Measurements from ENCODE around the gene AKAP6.
"Not testable (repeated sequence)": the region's sequence is repeated elsewhere in the genome, so short reads cannot be mapped to it uniquely, and the experiment has no call there.

AKAP6 gene

GRCh38 chr14:32332415-32333316 is 3.6 kb downstream of the AKAP6 start:
- no peak for DNase-seq

DNA sequence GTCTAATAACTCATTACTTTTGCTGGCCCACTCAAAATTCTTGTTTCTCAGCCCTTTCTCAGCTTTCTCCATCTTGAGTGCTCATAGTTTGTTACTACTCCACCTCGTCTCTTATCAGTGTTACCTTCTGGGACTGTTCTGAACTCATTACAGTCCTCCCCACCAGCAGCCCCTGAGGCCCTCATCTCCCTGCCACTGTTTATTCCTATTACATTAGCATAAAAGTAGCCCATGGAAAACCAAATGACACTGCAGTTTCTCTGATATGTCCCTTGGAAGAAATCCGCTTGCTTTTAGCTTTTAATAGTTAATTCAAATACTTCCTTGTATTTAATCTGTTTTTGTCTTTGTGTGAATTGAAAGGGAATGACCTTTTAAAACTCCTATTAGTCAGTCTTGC is 7.6 kb downstream of the AKAP6 start:
- DNase-seq: no peak

DNA sequence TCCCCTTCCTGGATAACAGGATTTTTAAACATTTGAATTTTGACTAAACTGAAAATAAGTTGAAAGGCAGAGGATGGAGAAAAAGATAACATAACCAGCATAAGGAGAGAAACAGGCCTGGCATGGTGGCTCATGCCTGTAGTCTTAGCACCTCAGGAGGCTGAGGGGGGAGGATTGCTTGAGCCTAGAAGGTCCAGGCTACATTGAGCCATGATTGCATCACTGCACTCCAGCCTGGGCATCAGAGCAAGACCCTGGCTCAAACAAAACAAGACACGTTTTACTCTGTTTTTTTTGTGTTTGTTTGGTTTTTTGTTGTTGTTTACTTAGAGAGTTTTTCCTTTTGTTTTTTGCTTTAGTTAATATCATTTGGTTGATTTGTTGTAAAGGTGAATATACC is 8.7 kb downstream of the AKAP6 start:
- no peak for DNase-seq

DNA sequence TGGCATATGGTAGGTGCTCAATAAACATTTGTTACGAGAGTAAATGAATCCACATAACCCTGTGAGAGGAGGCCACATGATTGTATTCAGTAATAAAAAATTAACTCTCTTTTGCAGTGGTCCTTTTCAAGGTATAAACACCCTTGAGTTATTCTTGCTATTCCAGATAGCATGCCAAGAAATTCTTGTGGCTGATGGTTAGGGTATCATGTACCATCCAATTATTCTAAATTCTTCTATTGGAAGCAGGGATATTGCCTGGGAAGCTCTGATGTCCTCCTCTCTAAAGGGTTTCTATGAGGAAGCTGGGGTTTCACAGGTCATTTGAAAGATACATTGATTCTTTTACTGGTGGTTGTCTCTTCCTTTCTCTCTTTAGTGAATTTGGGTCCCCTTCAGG is 10.1 kb downstream of the AKAP6 start:
- DNase-seq: no peak

- DNase-seq: no peak
These were observed 13.1 kb downstream of the AKAP6 start for GRCh38 chr14:32341947-32342846.

DNA sequence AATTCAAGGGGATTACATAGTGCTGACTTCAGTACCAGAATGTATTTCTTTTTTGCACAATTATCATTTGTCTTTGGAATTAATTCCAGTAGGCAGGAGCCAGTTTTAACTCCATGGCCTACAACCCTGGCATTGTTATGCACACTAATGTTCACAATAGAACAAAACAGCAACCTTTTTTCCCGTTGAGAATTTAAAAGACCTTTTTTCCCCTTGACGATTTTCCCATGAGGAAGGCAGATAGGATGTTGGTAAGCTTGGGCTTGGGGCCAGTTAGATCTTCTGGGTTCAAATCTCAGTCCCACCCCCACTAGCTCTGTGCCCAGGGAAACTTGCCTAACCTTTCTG is 13.7 kb downstream of the AKAP6 start:
- no peak for DNase-seq

DNA sequence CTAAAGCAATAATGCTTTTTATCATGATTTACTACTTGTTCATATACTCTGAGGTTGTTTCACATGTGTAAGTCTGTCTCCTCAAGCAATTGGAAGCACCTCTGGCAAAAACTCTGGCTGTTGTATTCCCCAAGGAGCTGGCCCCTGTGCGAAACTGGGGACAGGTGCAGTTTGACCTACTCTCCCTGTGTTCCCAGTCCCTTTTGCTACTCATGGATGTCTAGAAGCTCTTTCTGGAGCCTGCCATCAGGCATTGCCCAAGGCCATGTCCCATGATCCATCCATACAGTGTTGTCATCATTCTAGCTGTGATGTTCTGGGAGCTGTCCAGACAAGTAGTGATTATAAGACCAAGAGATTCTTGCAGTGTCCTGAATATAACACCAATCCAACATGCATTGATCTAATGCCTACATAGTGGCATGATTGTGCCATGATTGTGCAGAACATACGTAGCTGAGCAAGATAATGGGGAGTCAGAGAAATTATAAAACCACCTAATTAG is 14.9 kb downstream of the AKAP6 start:
- no peak for DNase-seq

GRCh38 chr14:32345311-32345791 is 16.3 kb downstream of the AKAP6 start:
- peak in 5 of 14 donors; percentile 11 to 29 (median 24) for DNase-seq

DNA sequence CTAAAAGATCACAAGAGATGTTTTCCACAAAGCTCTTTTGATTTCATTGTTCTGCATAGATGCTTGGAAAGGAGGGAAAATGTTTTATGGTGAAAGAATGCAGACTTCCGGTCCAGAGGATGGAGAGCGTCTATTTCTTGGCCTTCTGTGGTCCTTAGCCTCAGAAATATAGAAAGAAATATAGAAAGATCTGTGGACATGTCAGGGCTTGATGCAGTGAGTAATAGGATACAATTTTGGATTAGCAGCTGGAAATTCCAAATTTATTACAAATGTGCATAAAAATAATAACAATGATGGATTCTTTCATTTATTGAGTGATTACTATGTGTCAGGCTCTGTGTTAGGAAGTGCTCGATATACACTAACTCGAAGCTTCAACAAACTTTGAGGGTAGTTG is 20.2 kb downstream of the AKAP6 start:
- no peak for DNase-seq

DNA sequence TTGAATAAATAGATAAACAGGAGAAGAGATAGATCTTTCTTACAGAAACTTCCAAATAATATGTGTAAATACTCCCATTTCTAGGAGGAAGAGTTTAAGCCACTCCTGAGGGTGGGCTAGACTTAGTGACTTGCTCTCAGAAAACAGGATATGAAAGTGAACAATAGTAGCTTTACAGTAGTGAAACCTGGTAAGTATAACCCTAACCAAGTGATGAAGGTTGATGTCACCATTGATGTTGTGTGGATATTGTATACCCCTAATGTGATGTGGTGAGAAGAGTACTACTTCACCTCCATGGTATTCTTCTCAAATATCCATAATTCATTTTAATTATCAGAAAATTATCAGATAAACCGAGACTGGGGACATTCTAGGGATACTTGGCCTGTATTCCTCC is 20.9 kb downstream of the AKAP6 start:
- DNase-seq: no peak

GRCh38 chr14:32352631-32353030 is 23.5 kb downstream of the AKAP6 start:
- DNase-seq: no peak

- DNase-seq: peak in 1 of 14 donors; percentile 66
These were observed 25.6 kb downstream of the AKAP6 start for GRCh38 chr14:32354716-32355115.

DNA sequence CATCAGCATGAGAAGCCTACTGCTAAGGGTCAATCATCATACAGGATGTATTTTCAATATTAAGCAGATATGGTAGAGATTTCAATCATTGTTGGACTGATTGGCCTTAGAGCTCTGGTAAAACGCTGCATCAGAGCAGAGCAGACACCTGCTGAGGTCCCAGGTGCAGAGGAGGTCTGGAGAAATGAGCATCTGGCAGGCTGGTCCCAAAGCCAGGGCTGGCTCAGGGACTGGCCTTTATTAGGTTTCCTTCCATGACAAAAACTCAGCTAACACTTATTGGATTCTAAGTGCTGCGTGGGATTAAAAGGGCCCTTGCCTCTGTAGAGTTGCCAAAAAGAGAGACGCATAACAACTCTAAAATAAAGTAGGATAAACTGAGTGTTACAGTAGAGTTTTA is 29.7 kb downstream of the AKAP6 start:
- no peak for DNase-seq

GRCh38 chr14:32361674-32362073 is 32.6 kb downstream of the AKAP6 start:
- DNase-seq: no peak

GRCh38 chr14:32363761-32364160 is 34.7 kb downstream of the AKAP6 start:
- no peak for DNase-seq

DNA sequence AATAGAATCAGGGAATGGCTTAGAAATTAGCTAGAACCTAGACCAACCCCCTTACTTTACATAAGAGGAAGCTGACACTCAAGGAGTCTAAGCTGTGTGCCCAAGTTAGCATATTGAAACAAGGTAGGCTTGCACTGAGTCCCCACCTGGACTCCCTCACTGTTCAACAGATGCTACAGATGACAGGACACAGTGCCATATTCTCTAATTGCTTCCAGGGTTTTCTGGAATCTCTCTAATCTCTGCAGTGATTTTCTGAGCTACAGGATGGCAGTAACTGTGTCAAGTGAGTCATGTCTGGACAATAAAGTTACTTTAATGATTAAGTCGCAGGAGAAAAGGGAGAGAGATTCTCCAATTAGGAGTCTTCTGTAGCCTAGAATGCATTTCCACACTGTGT is 35.8 kb downstream of the AKAP6 start:
- no peak for DNase-seq

DNA sequence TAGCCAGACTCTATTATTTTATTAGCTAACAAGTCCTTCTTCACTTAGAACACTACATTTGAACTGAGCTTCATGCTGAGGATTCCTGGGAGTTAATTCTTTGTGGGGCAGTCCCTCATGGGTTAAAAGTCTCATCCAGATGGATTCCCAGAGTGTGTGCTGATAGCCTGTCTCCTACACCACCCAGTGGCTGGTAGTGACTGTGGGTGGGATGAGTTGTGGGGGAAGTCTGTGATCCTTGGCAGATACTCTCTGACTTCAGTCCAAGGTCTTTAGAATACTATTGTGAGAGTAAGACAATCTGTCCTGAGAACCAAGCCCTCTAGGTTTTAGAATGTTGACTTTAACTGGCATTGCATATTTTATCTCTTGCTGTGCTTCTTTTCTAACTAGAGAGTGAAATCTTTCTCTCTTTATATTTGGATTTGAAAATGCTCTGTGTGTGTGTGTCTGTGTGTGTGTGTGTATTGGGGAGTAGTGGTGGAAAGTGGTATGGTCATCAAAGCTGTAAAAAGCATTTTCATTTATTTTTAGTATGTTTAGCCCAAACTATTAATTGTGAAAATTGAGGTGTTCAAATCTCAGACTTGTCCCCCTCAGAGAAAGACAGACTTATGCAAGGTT is 37.3 kb downstream of the AKAP6 start:
- DNase-seq: peak in 9 of 14 donors; percentile 12 to 57 (median 42)

- DNase-seq: peak in 7 of 14 donors; percentile 12 to 70 (median 34)
These were observed 37.9 kb downstream of the AKAP6 start for GRCh38 chr14:32366986-32367385.

DNA sequence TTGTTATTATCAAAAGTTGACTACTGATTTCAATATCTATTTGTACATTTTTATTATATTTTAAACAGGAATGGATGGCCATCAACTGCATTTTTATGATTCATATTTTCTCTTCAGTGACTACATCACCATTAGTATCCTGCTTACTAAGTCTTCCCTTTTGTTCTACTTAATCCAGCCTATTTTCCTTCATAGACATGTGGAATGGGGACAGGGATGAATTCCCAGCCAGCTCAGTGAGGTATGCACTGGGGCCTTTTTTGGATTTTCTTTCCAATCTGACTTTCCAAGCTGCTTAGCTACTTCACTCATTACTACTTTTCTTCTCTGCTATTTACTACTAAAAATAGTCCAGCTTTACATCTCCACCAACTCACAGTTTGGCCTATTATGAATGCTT is 38.4 kb downstream of the AKAP6 start:
- no peak for DNase-seq

- no peak for DNase-seq
These were observed 39.0 kb downstream of the AKAP6 start for GRCh38 chr14:32368107-32368506.

- no peak for DNase-seq
These were observed 41.6 kb downstream of the AKAP6 start for GRCh38 chr14:32370714-32371113.

DNA sequence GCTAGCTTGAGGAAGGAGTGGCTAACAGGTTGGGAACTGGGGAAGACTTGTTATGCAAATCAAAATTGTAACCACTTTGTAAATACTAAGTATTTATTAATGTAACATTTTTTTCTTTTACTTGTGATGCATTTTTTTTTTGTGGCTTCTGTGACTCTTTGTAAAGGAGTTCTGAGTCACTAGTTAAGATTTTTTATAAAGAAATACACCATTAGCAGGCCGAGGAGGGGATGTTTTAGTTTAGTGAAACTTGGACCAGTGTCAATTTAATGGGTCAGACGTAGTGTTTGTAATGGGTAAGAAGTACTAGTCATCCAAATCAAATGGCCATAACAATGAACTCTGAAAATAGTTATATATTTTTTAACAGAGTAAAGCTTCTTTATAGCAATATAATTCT is 43.1 kb downstream of the AKAP6 start:
- DNase-seq: no peak

- not testable (repeated sequence) for DNase-seq
These were observed 44.1 kb downstream of the AKAP6 start for GRCh38 chr14:32373174-32373573.
